ENCODE data around the gene NUDT14. TPM values are rescaled to one million over a fixed set of nuclear protein-coding genes. Genes with fewer than 3 reads are reported as not detected.

NUDT14 gene
- total RNA-seq, 1 donor from 2014 or later: 39.1 TPM

DNA sequence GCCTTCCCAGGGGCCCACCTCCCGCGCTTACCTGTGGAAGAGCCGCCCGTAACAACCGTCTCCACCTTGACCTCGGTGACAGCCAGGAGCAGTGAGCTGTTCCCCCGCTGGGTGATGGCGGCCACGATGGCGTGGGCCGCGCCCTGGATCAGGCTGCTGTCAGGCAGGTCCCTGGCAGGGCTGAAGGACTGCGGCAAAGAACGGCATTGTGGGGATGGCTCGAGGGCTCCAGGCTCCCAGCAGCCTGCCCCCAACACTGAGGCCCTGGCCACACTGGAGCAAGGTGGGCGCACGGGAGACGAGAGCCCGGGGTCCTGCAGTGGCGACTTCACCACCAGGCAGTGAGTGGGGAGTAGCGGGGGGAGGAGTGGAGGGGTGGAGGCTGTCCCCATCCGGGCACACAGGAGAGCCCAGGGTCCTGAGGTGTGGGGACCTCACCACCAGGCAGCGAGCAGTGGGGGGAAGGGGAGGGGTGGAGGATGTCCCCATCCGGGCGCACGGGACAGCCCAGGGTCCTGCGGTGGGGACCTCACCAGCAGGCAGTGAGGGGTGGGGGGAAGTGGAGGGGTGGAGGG is 37.6 kb downstream of the NUDT14 start:
- H3K27me3 Mint-ChIP-seq (ENCODE audit: unreplicated experiment): no peaks in the 10 kb centered on the region
- no peak overlapping the region for H3K4me3 Mint-ChIP-seq (ENCODE audit: unreplicated experiment)
- no peaks in the 10 kb centered on the region for H3K4me1 Mint-ChIP-seq (ENCODE audit: unreplicated experiment)
- DNase-seq (ENCODE audit: extremely low spot score, unreplicated experiment): no peak
- TF ChIP-seq, protein P1, sequence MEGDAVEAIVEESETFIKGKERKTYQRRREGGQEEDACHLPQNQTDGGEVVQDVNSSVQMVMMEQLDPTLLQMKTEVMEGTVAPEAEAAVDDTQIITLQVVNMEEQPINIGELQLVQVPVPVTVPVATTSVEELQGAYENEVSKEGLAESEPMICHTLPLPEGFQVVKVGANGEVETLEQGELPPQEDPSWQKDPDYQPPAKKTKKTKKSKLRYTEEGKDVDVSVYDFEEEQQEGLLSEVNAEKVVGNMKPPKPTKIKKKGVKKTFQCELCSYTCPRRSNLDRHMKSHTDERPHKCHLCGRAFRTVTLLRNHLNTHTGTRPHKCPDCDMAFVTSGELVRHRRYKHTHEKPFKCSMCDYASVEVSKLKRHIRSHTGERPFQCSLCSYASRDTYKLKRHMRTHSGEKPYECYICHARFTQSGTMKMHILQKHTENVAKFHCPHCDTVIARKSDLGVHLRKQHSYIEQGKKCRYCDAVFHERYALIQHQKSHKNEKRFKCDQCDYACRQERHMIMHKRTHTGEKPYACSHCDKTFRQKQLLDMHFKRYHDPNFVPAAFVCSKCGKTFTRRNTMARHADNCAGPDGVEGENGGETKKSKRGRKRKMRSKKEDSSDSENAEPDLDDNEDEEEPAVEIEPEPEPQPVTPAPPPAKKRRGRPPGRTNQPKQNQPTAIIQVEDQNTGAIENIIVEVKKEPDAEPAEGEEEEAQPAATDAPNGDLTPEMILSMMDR (IDR thresholded peaks at IDR 0.05): no peak
- peaks cover 4% of the 10 kb centered on the region for H3K9me3 Mint-ChIP-seq (ENCODE audit: unreplicated experiment)
- H3K27ac Mint-ChIP-seq (ENCODE audit: unreplicated experiment): no peak overlapping the region
- peaks cover 4% of the 10 kb centered on the region for H3K36me3 Mint-ChIP-seq (ENCODE audit: unreplicated experiment)

DNA sequence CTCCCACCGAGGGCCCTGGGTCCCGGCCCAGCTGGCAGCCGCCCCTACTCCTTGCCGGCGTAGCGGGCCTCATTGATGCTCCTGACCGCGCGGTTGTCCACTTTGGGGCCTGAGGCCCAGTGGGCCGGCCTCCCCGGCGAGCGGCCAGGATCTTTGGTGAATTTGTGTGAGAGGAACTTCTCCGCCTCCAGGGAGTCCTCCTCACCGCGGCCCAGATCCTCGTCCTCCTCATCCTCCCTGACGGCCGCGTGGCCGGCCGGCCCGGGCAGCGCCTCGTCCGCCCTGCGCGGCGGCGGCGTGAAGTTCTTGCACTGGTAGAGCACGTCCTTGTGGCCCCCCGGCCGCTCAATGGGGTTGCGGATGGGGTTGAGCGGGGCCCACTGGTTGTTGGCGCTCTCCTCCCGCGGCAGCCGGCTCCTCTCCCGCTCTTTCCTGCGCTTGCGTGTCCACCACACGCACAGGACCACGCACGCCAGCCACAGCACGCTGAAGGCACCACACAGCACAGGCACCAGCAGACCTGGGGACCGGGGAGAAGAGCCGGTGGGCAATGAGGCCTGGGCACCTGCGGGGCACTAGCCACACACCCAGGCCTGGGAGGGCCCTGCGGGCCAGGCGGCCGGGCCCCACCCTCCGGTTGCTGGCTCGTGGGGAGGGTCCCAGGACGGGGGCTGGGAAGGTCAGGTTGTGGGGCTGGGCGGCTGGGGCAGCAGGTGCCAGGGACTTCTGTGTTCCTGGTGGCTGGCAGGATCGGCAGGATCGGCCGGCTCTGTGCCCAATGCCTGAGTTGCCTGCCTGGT is 38.3 kb downstream of the NUDT14 start:
- H3K27me3 Mint-ChIP-seq (ENCODE audit: unreplicated experiment): no peaks in the 10 kb centered on the region
- peaks cover 4% of the 10 kb centered on the region for H3K36me3 Mint-ChIP-seq (ENCODE audit: unreplicated experiment)
- TF ChIP-seq, protein P1 (IDR thresholded peaks at IDR 0.05): no peak
- DNase-seq (ENCODE audit: extremely low spot score, unreplicated experiment): no peak
- no peak overlapping the region for H3K27ac Mint-ChIP-seq (ENCODE audit: unreplicated experiment)
- no peaks in the 10 kb centered on the region for H3K4me1 Mint-ChIP-seq (ENCODE audit: unreplicated experiment)
- no peak overlapping the region for H3K4me3 Mint-ChIP-seq (ENCODE audit: unreplicated experiment)
- peaks cover 4% of the 10 kb centered on the region for H3K9me3 Mint-ChIP-seq (ENCODE audit: unreplicated experiment)

DNA sequence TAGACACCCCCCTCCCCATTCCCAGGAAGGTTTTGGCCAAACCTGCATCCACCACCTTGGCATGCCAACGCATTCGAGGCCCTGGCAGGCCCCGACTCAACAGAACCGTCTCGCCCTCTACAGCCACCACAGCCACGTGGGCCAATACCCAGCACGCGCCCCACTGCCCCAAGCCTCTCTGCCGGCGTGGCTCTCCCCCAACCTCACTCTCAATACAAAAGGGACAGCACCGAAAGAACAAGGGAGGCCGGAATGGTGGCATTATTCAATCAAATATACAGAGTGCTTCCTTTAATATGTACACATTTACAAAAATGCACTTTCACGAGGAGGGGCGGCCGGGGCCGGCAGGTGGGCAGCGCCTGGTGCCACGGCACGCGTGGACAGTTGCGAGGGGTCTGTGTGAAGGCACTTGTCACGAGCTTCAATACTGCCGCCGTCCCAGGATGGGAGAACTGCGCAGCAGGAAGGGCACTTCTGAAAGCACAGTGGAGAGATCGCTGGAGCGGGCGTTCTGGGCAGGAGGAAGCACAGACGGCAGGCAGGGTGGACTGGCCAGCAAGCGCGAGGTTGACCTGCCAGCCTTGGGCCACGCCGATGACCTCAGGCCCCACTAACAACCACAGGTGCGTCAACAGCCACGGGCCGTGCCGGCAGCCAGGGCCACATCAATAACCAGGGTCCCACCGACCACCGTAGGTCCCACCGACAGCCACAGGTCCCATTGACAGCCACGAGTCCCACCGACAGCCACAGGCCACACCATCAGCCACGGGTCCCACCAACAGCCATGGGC is 39.4 kb downstream of the NUDT14 start:
- no peak overlapping the region for H3K27ac Mint-ChIP-seq (ENCODE audit: unreplicated experiment)
- TF ChIP-seq, protein P1 (IDR thresholded peaks at IDR 0.05): no peak
- H3K27me3 Mint-ChIP-seq (ENCODE audit: unreplicated experiment): no peaks in the 10 kb centered on the region
- no peaks in the 10 kb centered on the region for H3K4me1 Mint-ChIP-seq (ENCODE audit: unreplicated experiment)
- H3K9me3 Mint-ChIP-seq (ENCODE audit: unreplicated experiment): peaks cover 4% of the 10 kb centered on the region
- H3K36me3 Mint-ChIP-seq (ENCODE audit: unreplicated experiment): peaks cover 4% of the 10 kb centered on the region
- no peak overlapping the region for H3K4me3 Mint-ChIP-seq (ENCODE audit: unreplicated experiment)
- no peak for DNase-seq (ENCODE audit: extremely low spot score, unreplicated experiment)

DNA sequence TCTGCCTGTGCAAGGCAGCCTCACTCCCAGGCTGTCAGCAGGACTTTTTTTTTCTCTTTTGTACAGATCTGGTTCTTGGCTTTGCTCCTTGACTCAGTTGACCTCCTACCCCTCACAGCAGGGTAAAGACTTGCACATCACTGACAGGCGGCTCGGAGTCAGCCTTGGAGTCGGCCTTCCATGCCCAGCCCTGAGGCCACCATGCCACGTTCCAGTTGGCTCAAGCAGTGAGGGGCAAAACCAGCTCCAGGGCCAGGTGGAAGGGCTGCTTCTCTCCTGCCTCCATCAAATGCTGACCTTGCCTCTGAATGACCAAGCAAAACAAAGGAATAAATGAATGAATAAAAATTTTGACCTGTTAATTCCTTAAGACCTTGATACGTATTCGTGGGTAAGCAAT is 40.1 kb downstream of the NUDT14 start:
- TF ChIP-seq, protein P1 (IDR thresholded peaks at IDR 0.05): no peak
- Mint-ChIP-seq H3K27ac (ENCODE audit: unreplicated experiment) (no peak overlapping the region), H3K27me3 (ENCODE audit: unreplicated experiment) (no peaks in the 10 kb centered on the region), H3K9me3 (ENCODE audit: unreplicated experiment) (peaks cover 4% of the 10 kb centered on the region), H3K4me1 (ENCODE audit: unreplicated experiment) (no peaks in the 10 kb centered on the region), H3K36me3 (ENCODE audit: unreplicated experiment) (peaks cover 4% of the 10 kb centered on the region), H3K4me3 (ENCODE audit: unreplicated experiment) (no peak overlapping the region)
- DNase-seq (ENCODE audit: extremely low spot score, unreplicated experiment): no peak

DNA sequence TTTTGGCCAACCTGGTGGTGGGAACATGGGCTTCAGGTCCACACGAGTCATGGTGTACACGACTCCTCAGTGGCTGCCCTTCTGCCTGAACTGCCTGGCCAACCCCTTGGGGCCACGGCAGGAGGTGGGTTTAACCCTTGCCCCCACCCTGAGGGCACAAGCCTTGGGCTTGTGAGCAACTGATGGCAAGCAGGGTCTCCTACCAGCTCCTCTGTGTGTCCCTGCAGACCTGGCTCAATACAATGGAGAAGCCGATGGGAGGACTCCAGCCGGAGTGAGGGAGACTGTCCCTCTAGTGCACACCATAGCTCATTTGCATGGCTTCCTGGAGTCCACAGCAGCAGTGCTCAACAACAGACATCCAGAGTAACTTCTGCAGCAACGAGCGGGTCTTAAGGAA is 40.5 kb downstream of the NUDT14 start:
- no peaks in the 10 kb centered on the region for H3K27me3 Mint-ChIP-seq (ENCODE audit: unreplicated experiment)
- no peak overlapping the region for H3K4me3 Mint-ChIP-seq (ENCODE audit: unreplicated experiment)
- peaks cover 4% of the 10 kb centered on the region for H3K36me3 Mint-ChIP-seq (ENCODE audit: unreplicated experiment)
- TF ChIP-seq, protein P1 (IDR thresholded peaks at IDR 0.05): no peak
- H3K4me1 Mint-ChIP-seq (ENCODE audit: unreplicated experiment): no peaks in the 10 kb centered on the region
- H3K27ac Mint-ChIP-seq (ENCODE audit: unreplicated experiment): no peak overlapping the region
- peaks cover 4% of the 10 kb centered on the region for H3K9me3 Mint-ChIP-seq (ENCODE audit: unreplicated experiment)
- DNase-seq (ENCODE audit: extremely low spot score, unreplicated experiment): no peak
